IMR-90 (cell line): ENCODE data around the gene DOCK1. TPM values are rescaled to one million over a fixed set of nuclear protein-coding genes. Genes with fewer than 3 reads are reported as not detected.

Experiments used
- ATAC-seq: fragments of 200-7000 bp; cut with Tn5 transposase; 2 replicates; pipeline ENCODE4 v1.9.1; 2020; ENCODE audit warnings: low read depth, mild to moderate bottlenecking, moderate library complexity
- BruUV-seq: library from RNA; stranded (reverse); fragments of 400-500 nt; replicated peaks from 2 replicates; lab custom pipeline; 2021; lab: Mats Ljungman, UMichigan
- CTCF ChIA-PET: fragments of 300-600 bp; formaldehyde crosslinking; extraction: SDS; loops from one replicate; lab custom pipeline; 2021; ENCODE audit warnings: antibody characterized with exemption; lab: Yijun Ruan, JAX
- POLR2A ChIA-PET: fragments of 300-600 bp; sonication (Branson Sonifier 250); formaldehyde crosslinking; loops from one replicate; lab custom pipeline; 2022; ENCODE audit warnings: antibody characterized with exemption; ENCODE audit not compliant: unreplicated experiment; lab: Charles Lee
- DNase-seq: peaks from one replicate; pipeline ENCODE4 v3.0.0; 2013
- H2AFZ ChIP-seq: replicated peaks from 2 replicates; pipeline ENCODE3; 2013; ENCODE audit warnings: low read length, mild to moderate bottlenecking; ENCODE audit not compliant: poor library complexity
- H2AK5ac ChIP-seq: 2 replicates; pipeline ENCODE4 v1.6.1; 2013; ENCODE audit warnings: low read depth, low read length, inconsistent platforms
- H2AK9ac ChIP-seq: replicated peaks from 2 replicates; pipeline ENCODE3; 2013; ENCODE audit warnings: mild to moderate bottlenecking, low read depth, low read length, moderate library complexity; ENCODE audit not compliant: poor library complexity
- H2BK120ac ChIP-seq: 2 replicates; pipeline ENCODE4 v1.6.1; 2013; ENCODE audit warnings: low read depth, low read length, inconsistent platforms
- H2BK15ac ChIP-seq: 3 replicates; pipeline ENCODE4 v1.6.1; 2013; ENCODE audit warnings: low read depth, low read length, inconsistent platforms
- H2BK20ac ChIP-seq: 2 replicates; pipeline ENCODE4 v1.6.1; 2013; ENCODE audit warnings: low read depth, mild to moderate bottlenecking, inconsistent platforms, low read length, moderate library complexity
- H2BK5ac ChIP-seq: 2 replicates; pipeline ENCODE4 v1.6.1; 2013; ENCODE audit warnings: mild to moderate bottlenecking, low read depth, low read length, inconsistent platforms; ENCODE audit not compliant: poor library complexity, severe bottlenecking
- H3K14ac ChIP-seq: replicated peaks from 2 replicates; pipeline ENCODE4 v1.6.1; 2013; ENCODE audit warnings: low read depth, low read length, inconsistent platforms
- H3K18ac ChIP-seq: 2 replicates; pipeline ENCODE4 v1.6.1; 2013; ENCODE audit warnings: low read depth, low read length, control low read depth
- H3K23ac ChIP-seq: 2 replicates; pipeline ENCODE4 v1.6.1; 2013; ENCODE audit warnings: low read depth, low read length, inconsistent platforms
- H3K27ac ChIP-seq: 2 replicates; pipeline ENCODE4 v1.5.1; 2013; ENCODE audit warnings: mild to moderate bottlenecking, control low read depth, low read length; ENCODE audit not compliant: insufficient read depth
- H3K27me3 ChIP-seq: 2 replicates; pipeline ENCODE4 v1.6.1; 2013; ENCODE audit warnings: low read length; ENCODE audit not compliant: control insufficient read depth, insufficient read depth
- H3K36me3 ChIP-seq: 2 replicates; pipeline ENCODE4 v1.6.1; 2013; ENCODE audit warnings: low read length, mixed read lengths; ENCODE audit not compliant: control insufficient read depth, insufficient read depth
- H3K4ac ChIP-seq: 2 replicates; pipeline ENCODE4 v1.6.1; 2013; ENCODE audit warnings: low read depth, low read length, inconsistent platforms
- H3K4me1 ChIP-seq: 2 replicates; pipeline ENCODE4 v1.6.1; 2013; ENCODE audit warnings: low read length, mixed read lengths; ENCODE audit not compliant: control insufficient read depth, insufficient read depth
- H3K4me2 ChIP-seq: 2 replicates; pipeline ENCODE4 v1.6.1; 2013; ENCODE audit warnings: low read depth, mild to moderate bottlenecking, control low read depth, low read length, moderate library complexity
- H3K4me3 ChIP-seq: 2 replicates; pipeline ENCODE4 v1.5.1; 2013; ENCODE audit warnings: low read depth, mild to moderate bottlenecking, control low read depth, low read length, moderate library complexity; ENCODE audit not compliant: insufficient read depth
- H3K56ac ChIP-seq: 2 replicates; pipeline ENCODE4 v1.6.1; 2013; ENCODE audit warnings: low read length, inconsistent platforms; ENCODE audit not compliant: insufficient read depth; ENCODE audit errors: extremely low read depth
- H3K79me1 ChIP-seq, 2 experiments: 2 replicates each; pipeline ENCODE4 v1.6.1; 2013; ENCODE audit warnings: low read length in 2 of 2, inconsistent platforms in 1 of 2, low read depth in 1 of 2
- H3K9ac ChIP-seq: 2 replicates; pipeline ENCODE4 v1.6.1; 2013; ENCODE audit warnings: low read depth, low read length, control low read depth
- H3K9me1 ChIP-seq: 2 replicates; pipeline ENCODE4 v1.6.1; 2013; ENCODE audit warnings: low read length, inconsistent platforms; ENCODE audit not compliant: insufficient read depth
- H3K9me3 ChIP-seq: 2 replicates; pipeline ENCODE4 v1.6.1; 2013; ENCODE audit warnings: low read length; ENCODE audit not compliant: control insufficient read depth, insufficient read depth
- H4K20me1 ChIP-seq: 2 replicates; pipeline ENCODE4 v1.6.1; 2013; ENCODE audit warnings: low read length, inconsistent platforms; ENCODE audit not compliant: insufficient read depth
- H4K5ac ChIP-seq: 2 replicates; pipeline ENCODE4 v1.6.1; 2013; ENCODE audit warnings: mild to moderate bottlenecking, low read depth, low read length, control low read depth
- H4K8ac ChIP-seq, 2 experiments: 2 replicates each; pipeline ENCODE4 v1.6.1; 2013; ENCODE audit warnings: low read depth in 2 of 2, low read length in 2 of 2, control low read depth in 1 of 2, inconsistent platforms in 1 of 2
- H4K91ac ChIP-seq: 2 replicates; pipeline ENCODE4 v1.6.1; 2013; ENCODE audit warnings: low read depth, low read length, inconsistent platforms; ENCODE audit not compliant: insufficient read depth
- CEBPB ChIP-seq: IDR thresholded peaks from 2 replicates; pipeline ENCODE4 v1.6.1; 2012; ENCODE audit warnings: low read depth, low read length, improper control_type of control experiment
- MAFK ChIP-seq: IDR thresholded peaks from 2 replicates; pipeline ENCODE4 v1.6.1; 2012; ENCODE audit warnings: low read depth, low read length, improper control_type of control experiment
- MAZ ChIP-seq: IDR thresholded peaks from 2 replicates; pipeline ENCODE4 v1.6.1; 2012; ENCODE audit warnings: low read depth, mild to moderate bottlenecking, low read length, improper control_type of control experiment, moderate library complexity, borderline replicate concordance
- POLR2A ChIP-seq: IDR thresholded peaks from 2 replicates; pipeline ENCODE4 v1.6.1; 2012; ENCODE audit warnings: mild to moderate bottlenecking, low read depth, low read length
- RCOR1 ChIP-seq: IDR thresholded peaks from 2 replicates; pipeline ENCODE4 v1.6.1; 2012; ENCODE audit warnings: mild to moderate bottlenecking, low read length, improper control_type of control experiment; ENCODE audit not compliant: insufficient replicate concordance
- WGBS, 2 experiments: methylation state at CpG; one replicate each; pipeline versions ENCODE4 v1.1.5 to v1.1.7; 2013; ENCODE audit warnings: missing lambda C conversion rate in 2 of 2; ENCODE audit not compliant: insufficient read length in 1 of 2; ENCODE audit errors: extremely low coverage in 2 of 2; 5-methylcytosine and 5-hydroxymethylcytosine counted together
- dilution Hi-C: fragments of 300-500 bp; cut with HindIII; formaldehyde crosslinking; loops from one replicate; pipeline ENCODE4 v1.14.3; 2018; ENCODE audit warnings: low sequenced_read_pairs; ENCODE audit not compliant: unreplicated experiment
- in situ Hi-C: fragments of 300-500 bp; cut with MboI; formaldehyde crosslinking; loops from 3 replicates; pipeline ENCODE4 v1.14.3; 2019; ENCODE audit warnings: low sequenced_read_pairs, inconsistent platforms, mixed read lengths
- intact Hi-C: fragments of 100-400 bp; cut with micrococcal nuclease; formaldehyde crosslinking; loops from 2 replicates; pipeline ENCODE4 v1.10.0; 2022
- polyA plus RNA-seq, 3 experiments: library from polyadenylated mRNA; depleted of rRNA; stranded (reverse); fragments of >200 nt; gene quantifications; 2 replicates each; pipeline ENCODE4 v1.2.3, GENCODE V29; 2012; ENCODE audit warnings: low replicate concordance in 1 of 3
- total RNA-seq: library from RNA; depleted of rRNA; stranded (reverse); fragments of >200 nt; gene quantifications from 2 replicates; pipeline ENCODE4 v1.2.3, GENCODE V29; 2012

The DOCK1 gene
- total and polyA plus RNA-seq, 2 of the 4 experiments (the other 2 are of a cell fraction) = 28.2 to 71.0 TPM

DNA sequence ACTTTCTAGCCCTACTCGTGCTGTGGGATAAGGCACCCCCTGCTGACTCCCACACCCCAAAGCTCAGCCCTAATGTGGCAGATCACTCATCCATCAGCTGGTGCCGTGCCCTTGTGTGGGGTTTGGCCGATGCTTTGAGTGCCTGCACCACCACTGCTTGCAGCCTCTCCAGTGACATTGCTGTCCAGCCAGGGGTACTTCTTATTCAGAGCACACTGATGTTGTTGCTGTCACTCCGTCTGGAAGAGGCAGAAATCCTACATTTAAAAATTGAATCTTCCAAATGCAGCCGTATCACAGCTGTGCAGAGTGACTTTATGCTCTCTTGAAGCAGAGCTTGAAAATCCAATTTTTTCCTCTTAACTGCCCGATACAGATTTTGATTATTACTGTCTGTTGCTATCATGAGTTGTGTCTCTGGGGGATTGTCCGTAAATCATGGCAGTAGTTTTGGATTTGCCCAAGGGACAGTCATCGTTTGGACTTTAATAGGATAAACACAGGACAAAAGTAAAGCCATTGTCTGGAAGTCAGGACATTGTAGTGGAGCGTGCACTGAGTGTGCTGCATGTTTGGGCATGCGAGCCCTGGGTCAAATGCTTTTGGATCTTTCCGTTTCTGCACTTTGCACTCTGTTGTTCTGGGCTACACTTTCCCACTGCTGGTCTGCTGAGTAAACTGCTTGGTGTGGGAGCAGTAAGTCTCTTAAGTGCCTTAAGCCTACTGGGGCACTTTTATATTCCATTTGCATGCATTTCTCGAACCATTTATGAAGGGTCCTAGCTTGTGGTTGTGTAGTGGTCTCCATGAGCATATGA, 128.2 kb downstream of the DOCK1 start:
- H3K23ac ChIP-seq = no peak overlapping the region; the same call in 1 of the 2 replicates
- H3K18ac ChIP-seq = no peak overlapping the region
- no peak overlapping the region for H2AFZ ChIP-seq
- ChIA-PET CTCF (interaction anchor here (0.5 kb wide), 1 partner anchor 25 kb away, joined by 3 read pairs; no protein-coding TSS in a partner anchor), POLR2A (no interaction called here)
- H2AK9ac ChIP-seq = no peak overlapping the region
- H3K4me3 ChIP-seq = no peak overlapping the region
- H3K79me1 ChIP-seq = peaks cover 3 to 30% of the 10 kb centered on the region in 2 experiments; a peak in 1 of 4 replicates
- no peak overlapping the region for H2AK5ac ChIP-seq
- no peak overlapping the region for H2BK120ac ChIP-seq
- H3K9ac ChIP-seq = no peak overlapping the region
- no peak overlapping the region for H2BK15ac ChIP-seq
- H3K9me3 ChIP-seq = no peaks in the 10 kb centered on the region
- H3K4me1 ChIP-seq = no peaks in the 10 kb centered on the region
- ATAC-seq = no peak
- no peak for DNase-seq
- no peaks in the 10 kb centered on the region; the same call in 1 of the 2 replicates for H4K20me1 ChIP-seq
- H3K14ac ChIP-seq = no peak overlapping the region
- 85% methylated on average over 4 of the region's 12 CpGs; no CpG with 5 or more reads in 1 of the 2 experiments for WGBS, 2 experiments
- H3K4me2 ChIP-seq = no peak overlapping the region
- no peak overlapping the region for H4K5ac ChIP-seq
- no TSS peak for BruUV-seq
- intact Hi-C loops (no loop called here), in situ Hi-C loops (no loop called here), dilution Hi-C loops (no loop called here)
- no peak overlapping the region for H4K91ac ChIP-seq
- TF ChIP-seq MAZ (no peak), MAFK (no peak), POLR2A (no peak), RCOR1 (no peak), CEBPB (no peak)
- H3K9me1 ChIP-seq = peaks cover 13% of the 10 kb centered on the region
- no peak overlapping the region for H2BK20ac ChIP-seq
- H3K27me3 ChIP-seq = no peaks in the 10 kb centered on the region
- H3K4ac ChIP-seq = no peak overlapping the region
- no peak overlapping the region for H3K27ac ChIP-seq
- no peak overlapping the region for H3K56ac ChIP-seq
- no peak overlapping the region for H2BK5ac ChIP-seq
- H3K36me3 ChIP-seq = peaks cover 65% of the 10 kb centered on the region
- H4K8ac ChIP-seq = no peak overlapping the region; a peak in 1 of 4 replicates
